Measurements from ENCODE around the gene TBC1D25. TPM values are rescaled to one million over a fixed set of nuclear protein-coding genes. Genes with fewer than 3 reads are reported as not detected.

Gene TBC1D25
- total RNA-seq, 4 donors from 2014 or later, result 9.9 to 15.9 (median 12.2) TPM

GRCh38 chrX:48606091-48606490 lies 66.6 kb downstream of the TBC1D25 start:
- DNase-seq (ENCODE audit: low spot score in 2 of 2), result no peak
- Histone ChIP-seq H3K4me3 (no peak overlapping the region), H3K27me3 (no peaks in the 10 kb centered on the region), H3K4me1 (no peaks in the 10 kb centered on the region), H3K36me3 (peaks cover 0 to 42% (median 0%) of the 10 kb centered on the region in 3 donors), H3K27ac (no peak overlapping the region), H3K9me3 (no peaks in the 10 kb centered on the region)
- WGBS, 2 donors, result 69 to 80% methylated on average over 6 of the region's 6 CpGs
- TF ChIP-seq POLR2A (IDR thresholded peaks at IDR 0.05), result no peak
- TF ChIP-seq EP300 (IDR thresholded peaks at IDR 0.05), result no peak
- TF ChIP-seq, protein P1, sequence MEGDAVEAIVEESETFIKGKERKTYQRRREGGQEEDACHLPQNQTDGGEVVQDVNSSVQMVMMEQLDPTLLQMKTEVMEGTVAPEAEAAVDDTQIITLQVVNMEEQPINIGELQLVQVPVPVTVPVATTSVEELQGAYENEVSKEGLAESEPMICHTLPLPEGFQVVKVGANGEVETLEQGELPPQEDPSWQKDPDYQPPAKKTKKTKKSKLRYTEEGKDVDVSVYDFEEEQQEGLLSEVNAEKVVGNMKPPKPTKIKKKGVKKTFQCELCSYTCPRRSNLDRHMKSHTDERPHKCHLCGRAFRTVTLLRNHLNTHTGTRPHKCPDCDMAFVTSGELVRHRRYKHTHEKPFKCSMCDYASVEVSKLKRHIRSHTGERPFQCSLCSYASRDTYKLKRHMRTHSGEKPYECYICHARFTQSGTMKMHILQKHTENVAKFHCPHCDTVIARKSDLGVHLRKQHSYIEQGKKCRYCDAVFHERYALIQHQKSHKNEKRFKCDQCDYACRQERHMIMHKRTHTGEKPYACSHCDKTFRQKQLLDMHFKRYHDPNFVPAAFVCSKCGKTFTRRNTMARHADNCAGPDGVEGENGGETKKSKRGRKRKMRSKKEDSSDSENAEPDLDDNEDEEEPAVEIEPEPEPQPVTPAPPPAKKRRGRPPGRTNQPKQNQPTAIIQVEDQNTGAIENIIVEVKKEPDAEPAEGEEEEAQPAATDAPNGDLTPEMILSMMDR (IDR thresholded peaks at IDR 0.05), result no peak

GRCh38 chrX:48611703-48612102 lies 72.2 kb downstream of the TBC1D25 start:
- peaks cover 0 to 4% of the 10 kb centered on the region in 2 donors for H3K27me3 ChIP-seq
- H3K9me3 ChIP-seq, result no peaks in the 10 kb centered on the region
- no peaks in the 10 kb centered on the region for H3K4me1 ChIP-seq
- no peak for TF ChIP-seq POLR2A (IDR thresholded peaks at IDR 0.05)
- no peak for TF ChIP-seq EP300 (IDR thresholded peaks at IDR 0.05)
- TF ChIP-seq, protein P1 (IDR thresholded peaks at IDR 0.05), result no peak
- no peaks in the 10 kb centered on the region for H3K36me3 ChIP-seq
- no peak for DNase-seq (ENCODE audit: low spot score in 2 of 2)
- WGBS, 2 donors, result 51 to 66% methylated on average over 2 of the region's 2 CpGs
- H3K4me3 ChIP-seq, result no peak overlapping the region
- H3K27ac ChIP-seq, result no peak overlapping the region

Small RNA genes within 50 kb of the gene (small RNA-seq; reads per million reads assigned to genes)
- not detected for gene MRPL32P1

Other genes with a start within 250 kb of the TBC1D25 start
- not detected for gene SSX3, start 183.0 kb upstream of the TBC1D25 start, total RNA-seq
- gene SSX4, start 156.2 kb upstream of the TBC1D25 start, total RNA-seq, result not detected
- not detected for gene SSX4B, start 127.8 kb upstream of the TBC1D25 start, total RNA-seq
- gene SLC38A5, start 69.5 kb upstream of the TBC1D25 start, total RNA-seq, result 10 to 100 TPM in 1 of 4 donors, 1 to 10 TPM in 3; 2.4 to 21.9 (median 4.5) TPM
- 10 to 100 TPM; 46.1 to 81.3 (median 51.0) TPM for gene FTSJ1, start 63.5 kb upstream of the TBC1D25 start, total RNA-seq
- gene PORCN, start 30.7 kb upstream of the TBC1D25 start, total RNA-seq, result 10 to 100 TPM in 3 of 4 donors, 1 to 10 TPM in 1; 8.8 to 19.8 (median 16.1) TPM
- gene EBP, start 17.9 kb upstream of the TBC1D25 start, total RNA-seq, result 10 to 100 TPM; 21.1 to 29.2 (median 23.6) TPM
- gene RBM3, start 34.8 kb downstream of the TBC1D25 start, total RNA-seq, result 100 to 1,000 TPM; 170 to 235 (median 217) TPM
- gene WDR13, start 57.8 kb downstream of the TBC1D25 start, total RNA-seq, result 100 to 1,000 TPM; 108 to 224 (median 126) TPM
- 10 to 100 TPM in 2 of 4 donors, 1 to 10 TPM in 2; 3.1 to 32.7 (median 9.8) TPM for gene WAS, start 144.1 kb downstream of the TBC1D25 start, total RNA-seq
- gene SUV39H1, start 157.0 kb downstream of the TBC1D25 start, total RNA-seq, result 10 to 100 TPM in 1 of 4 donors, 1 to 10 TPM in 3; 4.2 to 10.0 (median 5.2) TPM
- not detected for gene GLOD5, start 222.0 kb downstream of the TBC1D25 start, total RNA-seq
- under 1 TPM in 1 of 4 donors, not detected in 3; 0.90 TPM for gene GATA1, start 246.9 kb downstream of the TBC1D25 start, total RNA-seq